Measurements from ENCODE around the gene TNPO3. TPM values are rescaled to one million over a fixed set of nuclear protein-coding genes. Genes with fewer than 3 reads are reported as not detected.

The TNPO3 gene
- polyA plus RNA-seq, 1 of the 3 experiments (the other 2 are of a cell fraction), result 27.8 TPM

DNA sequence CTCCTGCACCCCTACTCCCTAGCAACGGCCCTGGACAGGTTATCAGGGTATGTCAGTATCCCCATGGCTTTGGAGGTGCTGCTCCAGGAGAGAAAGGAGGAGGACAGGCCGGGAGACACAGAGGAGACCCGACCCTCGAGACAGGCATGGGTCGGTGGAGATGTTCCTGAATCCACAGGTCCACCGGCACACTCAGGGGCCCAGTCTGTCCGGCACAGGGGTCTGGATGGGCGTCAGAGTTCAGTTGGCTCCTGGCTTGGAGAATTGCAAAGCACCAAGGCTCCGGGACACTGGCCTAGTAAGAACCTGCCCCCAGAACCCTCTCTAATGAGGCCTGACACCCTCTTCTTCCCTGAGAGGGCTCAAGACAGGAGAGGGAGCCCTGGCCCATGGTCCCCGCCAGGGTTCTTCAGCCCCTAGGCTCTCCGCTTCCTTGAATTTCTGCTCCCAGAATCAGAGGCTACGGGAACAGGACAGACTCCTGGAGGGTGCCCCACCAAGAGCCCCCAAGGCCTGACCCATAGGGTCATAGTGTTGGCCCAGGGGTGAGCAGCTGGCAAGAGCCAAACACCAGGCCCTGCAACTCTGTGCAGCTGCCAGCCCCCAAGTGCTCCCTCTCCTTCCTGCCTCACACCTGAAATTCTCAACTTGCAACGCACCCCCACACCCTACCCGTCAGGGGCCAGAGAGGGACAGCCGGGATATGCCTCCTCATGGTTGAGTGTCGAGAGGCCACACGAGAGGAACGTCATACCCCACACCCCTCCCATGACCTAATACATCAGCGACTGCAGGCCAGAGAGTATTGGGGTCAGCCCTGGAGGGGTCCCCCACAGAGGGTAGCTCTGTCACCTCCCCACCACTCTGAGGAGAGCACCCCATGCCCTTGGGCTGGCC, 122.7 kb downstream of the TNPO3 start:
- no peak overlapping the region for H2AFZ ChIP-seq (ENCODE audit: low read depth)
- POLR2A ChIA-PET, result interaction anchor here (0.5 kb wide), 1 partner anchor 499 kb away, joined by 3 read pairs; no protein-coding TSS in a partner anchor
- no peaks in the 10 kb centered on the region for H3K9me2 ChIP-seq
- H3K36me3 ChIP-seq (replicated peaks in 1 of 2; ENCODE audit: control insufficient read depth in 1 of 2, insufficient read depth in 2 of 2, low read length in 1 of 2), result no peaks in the 10 kb centered on the region
- H3K4me1 ChIP-seq (ENCODE audit: control insufficient read depth in 1 of 2, insufficient read depth in 2 of 2, low read depth in 1 of 2, low read length in 1 of 2), result no peaks in the 10 kb centered on the region; a peak in 1 of 4 replicates
- no peaks in the 10 kb centered on the region for H4K20me1 ChIP-seq (ENCODE audit: insufficient read depth)
- TF ChIP-seq, protein P1, sequence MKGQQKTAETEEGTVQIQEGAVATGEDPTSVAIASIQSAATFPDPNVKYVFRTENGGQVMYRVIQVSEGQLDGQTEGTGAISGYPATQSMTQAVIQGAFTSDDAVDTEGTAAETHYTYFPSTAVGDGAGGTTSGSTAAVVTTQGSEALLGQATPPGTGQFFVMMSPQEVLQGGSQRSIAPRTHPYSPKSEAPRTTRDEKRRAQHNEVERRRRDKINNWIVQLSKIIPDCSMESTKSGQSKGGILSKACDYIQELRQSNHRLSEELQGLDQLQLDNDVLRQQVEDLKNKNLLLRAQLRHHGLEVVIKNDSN (IDR thresholded peaks at IDR 0.05; ENCODE audit: borderline replicate concordance, low read depth), result no peak
- no peak for TF ChIP-seq FOXM1 (IDR thresholded peaks at IDR 0.05; ENCODE audit: low read depth)
- TF ChIP-seq RCOR1 (IDR thresholded peaks at IDR 0.05; ENCODE audit: low read length), result no peak
- TF ChIP-seq SIN3A (IDR thresholded peaks at IDR 0.05; ENCODE audit: borderline replicate concordance, low read depth, low read length), result no peak
- no peak for TF ChIP-seq FOXJ3 (CRISPR knock-in tag; IDR thresholded peaks at IDR 0.05)
- TF ChIP-seq RAD21 (IDR thresholded peaks at IDR 0.05; ENCODE audit: low read length), result no peak
- no peak for TF ChIP-seq EZH2phosphoT487 (IDR thresholded peaks at IDR 0.05; ENCODE audit: borderline replicate concordance, low read depth)
- TF ChIP-seq, protein P2, sequence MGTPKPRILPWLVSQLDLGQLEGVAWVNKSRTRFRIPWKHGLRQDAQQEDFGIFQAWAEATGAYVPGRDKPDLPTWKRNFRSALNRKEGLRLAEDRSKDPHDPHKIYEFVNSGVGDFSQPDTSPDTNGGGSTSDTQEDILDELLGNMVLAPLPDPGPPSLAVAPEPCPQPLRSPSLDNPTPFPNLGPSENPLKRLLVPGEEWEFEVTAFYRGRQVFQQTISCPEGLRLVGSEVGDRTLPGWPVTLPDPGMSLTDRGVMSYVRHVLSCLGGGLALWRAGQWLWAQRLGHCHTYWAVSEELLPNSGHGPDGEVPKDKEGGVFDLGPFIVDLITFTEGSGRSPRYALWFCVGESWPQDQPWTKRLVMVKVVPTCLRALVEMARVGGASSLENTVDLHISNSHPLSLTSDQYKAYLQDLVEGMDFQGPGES (IDR thresholded peaks at IDR 0.05; ENCODE audit: low read depth, low read length), result no peak
- no peak for TF ChIP-seq NFIC (IDR thresholded peaks at IDR 0.05; ENCODE audit: borderline replicate concordance)
- no peak for TF ChIP-seq POLR2AphosphoS5 (IDR thresholded peaks at IDR 0.05; ENCODE audit: low read depth, low read length)
- TF ChIP-seq TEAD4 (IDR thresholded peaks at IDR 0.05; ENCODE audit: borderline replicate concordance, insufficient read depth), result no peak
- CTCF ChIA-PET, result interaction anchor here (0.7 to 2.3 kb wide), 9 partner anchors 10 to 366 kb away, joined by 3 to 8 read pairs (median 3); no protein-coding TSS in a partner anchor
- no peaks in the 10 kb centered on the region for H3K79me2 ChIP-seq (ENCODE audit: insufficient read depth)
- H3K27me3 ChIP-seq (ENCODE audit: insufficient read depth), result peaks cover 28% of the 10 kb centered on the region
- peaks cover 3% of the 10 kb centered on the region for H3F3A ChIP-seq (replicated peaks; ENCODE audit: insufficient read depth)
- no peak overlapping the region for H3K4me3 ChIP-seq (ENCODE audit: low read depth in 2 of 2, low read length in 1 of 2)
- H3K27ac ChIP-seq (ENCODE audit: low read depth in 2 of 2, low read length in 1 of 2), result no peak overlapping the region
- H3K9ac ChIP-seq, result no peak overlapping the region
- no peak for DNase-seq
- no peaks in the 10 kb centered on the region for H3K9me3 ChIP-seq
- H3K4me2 ChIP-seq, result no peak overlapping the region
- WGBS (ENCODE audit: low lambda C conversion rate), result 76% methylated on average over 16 of the region's 19 CpGs

DNA sequence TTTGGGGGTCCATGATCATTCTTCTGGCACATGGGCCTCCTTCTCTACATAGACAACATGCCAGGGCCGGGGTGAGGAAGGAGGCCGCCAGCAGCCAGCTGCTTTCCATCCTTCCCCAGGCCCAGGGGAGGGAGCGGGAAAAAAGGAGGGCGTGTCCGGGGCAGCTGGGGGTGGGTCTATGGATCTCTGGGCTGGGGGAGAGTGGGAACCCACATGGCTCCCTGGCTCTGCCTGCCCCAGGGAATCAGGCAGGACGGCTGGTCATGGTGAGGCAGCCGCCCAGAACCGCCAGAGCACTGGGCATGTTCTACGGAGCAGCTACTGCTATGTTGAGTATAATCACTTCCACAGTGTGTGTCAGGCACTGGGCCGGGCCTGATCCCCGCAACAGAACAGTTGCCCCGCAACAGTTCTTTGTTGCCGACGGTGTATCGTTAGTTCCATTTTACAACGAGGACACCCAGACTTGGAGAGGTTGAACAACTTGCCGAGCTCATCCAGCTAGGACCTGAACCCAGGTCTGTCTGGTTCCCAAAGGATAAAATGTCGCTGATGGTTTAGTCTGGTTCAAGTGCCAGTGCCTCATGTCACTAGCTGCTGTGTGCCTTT, 123.6 kb downstream of the TNPO3 start:
- CTCF ChIA-PET, result interaction anchor here (1.1 to 1.6 kb wide), 3 partner anchors 9 to 160 kb away, joined by 3 to 4 read pairs (median 3); no protein-coding TSS in a partner anchor
- TF ChIP-seq, protein P1 (IDR thresholded peaks at IDR 0.05; ENCODE audit: borderline replicate concordance, low read depth), result no peak
- TF ChIP-seq, protein P2 (IDR thresholded peaks at IDR 0.05; ENCODE audit: low read depth, low read length), result no peak
- TF ChIP-seq FOXM1 (IDR thresholded peaks at IDR 0.05; ENCODE audit: low read depth) (no peak), SIN3A (IDR thresholded peaks at IDR 0.05; ENCODE audit: borderline replicate concordance, low read depth, low read length) (no peak)

More for the DNA sequence above, 123.6 kb downstream of the TNPO3 start:
- H3F3A ChIP-seq (replicated peaks; ENCODE audit: insufficient read depth), result no peaks in the 10 kb centered on the region
- no peaks in the 10 kb centered on the region for H4K20me1 ChIP-seq (ENCODE audit: insufficient read depth)
- no peaks in the 10 kb centered on the region for H3K36me3 ChIP-seq (replicated peaks in 1 of 2; ENCODE audit: control insufficient read depth in 1 of 2, insufficient read depth in 2 of 2, low read length in 1 of 2)
- H3K79me2 ChIP-seq (ENCODE audit: insufficient read depth), result no peaks in the 10 kb centered on the region
- H3K9ac ChIP-seq, result no peak overlapping the region
- H3K27ac ChIP-seq (ENCODE audit: low read depth in 2 of 2, low read length in 1 of 2), result no peak overlapping the region
- H2AFZ ChIP-seq (ENCODE audit: low read depth), result no peak overlapping the region
- no peak overlapping the region for H3K4me3 ChIP-seq (ENCODE audit: low read depth in 2 of 2, low read length in 1 of 2)
- H3K27me3 ChIP-seq (ENCODE audit: insufficient read depth), result peaks cover 19% of the 10 kb centered on the region
- no peaks in the 10 kb centered on the region for H3K4me1 ChIP-seq (ENCODE audit: control insufficient read depth in 1 of 2, insufficient read depth in 2 of 2, low read depth in 1 of 2, low read length in 1 of 2)
- H3K9me3 ChIP-seq, result no peaks in the 10 kb centered on the region
- POLR2A ChIA-PET, result interaction anchor here (0.5 kb wide), 1 partner anchor 498 kb away, joined by 3 read pairs; no protein-coding TSS in a partner anchor
- DNase-seq, result no peak
- H3K4me2 ChIP-seq, result no peak overlapping the region
- H3K9me2 ChIP-seq, result no peaks in the 10 kb centered on the region
- WGBS (ENCODE audit: low lambda C conversion rate), result 88% methylated on average over 15 of the region's 18 CpGs

All from SK-N-SH (cell line).